Caco-2 (cell line): Measurements from ENCODE around the gene ACR. TPM values are rescaled to one million over a fixed set of nuclear protein-coding genes. Genes with fewer than 3 reads are reported as not detected.
"Not testable (repeated sequence)": the region's sequence is repeated elsewhere in the genome, so short reads cannot be mapped to it uniquely, and the experiment has no call there.

Experiments used
- BruUV-seq: library from RNA; stranded (reverse); fragments of 400-500 nt; replicated peaks from 2 replicates; lab custom pipeline; 2021; lab: Mats Ljungman, UMichigan
- CTCF ChIA-PET: fragments of 300-600 bp; sonication (Branson Sonifier 250); formaldehyde crosslinking; loops from one replicate; lab custom pipeline; 2022; ENCODE audit warnings: antibody characterized with exemption; lab: Charles Lee
- POLR2A ChIA-PET: fragments of 300-600 bp; sonication (Branson Sonifier 250); formaldehyde crosslinking; loops from one replicate; lab custom pipeline; 2022; ENCODE audit warnings: antibody characterized with exemption; lab: Charles Lee
- DNase-seq, 2 experiments: peaks; one replicate each; pipeline versions ENCODE4 v3.0.0 to v3.0.0-alpha.2; 2020 to 2022
- H3K27me3 ChIP-seq: replicated peaks from 2 replicates; pipeline ENCODE4 v1.6.0; 2011; ENCODE audit warnings: low read length; ENCODE audit not compliant: control insufficient read depth, insufficient read depth
- H3K36me3 ChIP-seq: 2 replicates; pipeline ENCODE4 v1.5.1; 2011; ENCODE audit warnings: low read length; ENCODE audit not compliant: control insufficient read depth, insufficient read depth
- H3K4me1 ChIP-seq: fragments of 250-450 bp; sonication (Bioruptor Pico); 2 replicates; pipeline ENCODE4 v1.5.1; 2020; ENCODE audit warnings: mild to moderate bottlenecking
- H3K4me3 ChIP-seq: 2 replicates; pipeline ENCODE4 v1.5.1; 2011; ENCODE audit warnings: low read depth, mild to moderate bottlenecking, control low read depth, low read length
- H3K9me3 ChIP-seq: fragments of 250-450 bp; sonication (Bioruptor Pico); 2 replicates; pipeline ENCODE4 v1.5.1; 2020; ENCODE audit warnings: mild to moderate bottlenecking, moderate library complexity
- H3K27ac Mint-ChIP-seq: one replicate; pipeline ENCODE4 v1.8.0; 2022; ENCODE audit warnings: mixed read lengths; ENCODE audit not compliant: unreplicated experiment
- H3K27me3 Mint-ChIP-seq: one replicate; pipeline ENCODE4 v1.8.0; 2022; ENCODE audit warnings: mixed read lengths; ENCODE audit not compliant: insufficient read depth, unreplicated experiment
- H3K36me3 Mint-ChIP-seq: one replicate; pipeline ENCODE4 v1.8.0; 2022; ENCODE audit warnings: mild to moderate bottlenecking, mixed read lengths; ENCODE audit not compliant: insufficient read depth, unreplicated experiment
- H3K4me1 Mint-ChIP-seq: one replicate; pipeline ENCODE4 v1.8.0; 2022; ENCODE audit warnings: low read depth, mixed read lengths; ENCODE audit not compliant: unreplicated experiment
- H3K4me3 Mint-ChIP-seq: one replicate; pipeline ENCODE4 v1.8.0; 2022; ENCODE audit warnings: mild to moderate bottlenecking, moderate library complexity, mixed read lengths; ENCODE audit not compliant: unreplicated experiment
- H3K9me3 Mint-ChIP-seq: one replicate; pipeline ENCODE4 v1.8.0; 2022; ENCODE audit warnings: mixed read lengths; ENCODE audit not compliant: unreplicated experiment
- intact Hi-C: fragments of 100-400 bp; cut with micrococcal nuclease; formaldehyde crosslinking; loops from one replicate; pipeline ENCODE4 v1.10.0; 2022; ENCODE audit not compliant: unreplicated experiment
- total RNA-seq: library from RNA; stranded (reverse); gene quantifications from 2 replicates; pipeline ENCODE4 v1.2.3, GENCODE V29; 2022
- TF ChIP-seq, protein P1 (sequence below), 2 experiments: fragments of 200-600 bp in 1 of 2; IDR thresholded peaks; 1 replicate in 1 of 2; 2 replicates in 1 of 2; pipeline versions ENCODE4 v1.5.1 to v1.8.0; 2011 to 2022; ENCODE audit warnings: antibody characterized with exemption in 1 of 2, control low read depth in 1 of 2, inconsistent platforms in 1 of 2, low read depth in 1 of 2, low read length in 1 of 2, mild to moderate bottlenecking in 1 of 2, moderate library complexity in 1 of 2; ENCODE audit not compliant: insufficient read depth in 1 of 2, severe bottlenecking in 1 of 2, unreplicated experiment in 1 of 2

Gene ACR
- total RNA-seq, 1 experiment from 2014 or later: not detected

DNA sequence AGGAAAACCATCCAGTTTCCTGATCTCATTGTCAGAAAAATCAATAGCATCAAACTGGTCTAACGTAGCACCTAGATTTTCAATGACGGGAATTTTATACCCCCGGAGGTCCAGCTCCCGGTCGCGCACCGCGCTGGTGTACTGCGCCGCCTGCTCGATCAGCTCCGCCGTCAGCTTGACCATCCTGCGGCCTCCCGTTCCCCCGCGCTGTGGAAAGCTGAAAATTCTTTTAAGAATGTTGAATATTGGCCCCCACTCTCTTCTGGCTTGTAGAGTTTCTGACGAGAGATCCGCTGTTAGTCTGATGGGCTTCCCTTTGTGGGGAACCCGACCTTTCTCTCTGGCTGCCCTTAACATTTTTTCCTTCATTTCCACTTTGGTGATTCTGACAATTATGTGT, 17.2 kb downstream of the ACR start:
- H3K36me3 ChIP-seq, H3K4me3 Mint-ChIP-seq, H3K27ac Mint-ChIP-seq, H3K4me3 ChIP-seq, H3K9me3 Mint-ChIP-seq, H3K27me3 Mint-ChIP-seq, H3K27me3 ChIP-seq, POLR2A ChIA-PET, H3K4me1 ChIP-seq, H3K4me1 Mint-ChIP-seq, intact Hi-C loops, CTCF ChIA-PET, DNase-seq, BruUV-seq, H3K36me3 Mint-ChIP-seq, H3K9me3 ChIP-seq: not testable (repeated sequence)

DNA sequence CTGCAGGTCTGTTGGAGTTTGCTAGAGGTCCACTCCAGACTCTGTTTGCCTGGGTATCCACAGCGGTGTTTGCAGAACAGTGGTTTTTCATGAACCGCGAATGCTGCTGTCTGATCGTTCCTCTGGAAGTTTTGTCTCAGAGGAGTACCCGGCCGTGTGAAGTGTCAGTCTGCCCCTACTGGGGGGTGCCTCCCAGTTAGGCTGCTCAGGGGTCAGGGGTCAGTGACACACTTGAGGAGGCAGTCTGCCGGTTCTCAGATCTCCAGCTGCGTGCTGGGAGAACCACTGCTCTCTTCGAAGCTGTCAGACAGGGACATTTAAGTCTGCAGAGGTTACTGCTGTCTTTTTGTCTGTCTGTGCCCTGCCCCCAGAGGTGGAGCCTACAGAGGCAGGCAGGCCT, 18.4 kb downstream of the ACR start:
- BruUV-seq, intact Hi-C loops, H3K4me1 Mint-ChIP-seq, H3K4me1 ChIP-seq, H3K4me3 ChIP-seq, H3K36me3 Mint-ChIP-seq, H3K27me3 ChIP-seq, POLR2A ChIA-PET, H3K27me3 Mint-ChIP-seq, H3K9me3 Mint-ChIP-seq, H3K36me3 ChIP-seq, H3K9me3 ChIP-seq, DNase-seq: not testable (repeated sequence)
- peak overlapping the region; percentile 90 for H3K4me3 Mint-ChIP-seq
- peak overlapping the region; percentile 33 for H3K27ac Mint-ChIP-seq
- CTCF ChIA-PET: interaction anchor here (1.5 kb wide), 1 partner anchor 24 kb away, joined by 4 read pairs; no protein-coding TSS in a partner anchor

DNA sequence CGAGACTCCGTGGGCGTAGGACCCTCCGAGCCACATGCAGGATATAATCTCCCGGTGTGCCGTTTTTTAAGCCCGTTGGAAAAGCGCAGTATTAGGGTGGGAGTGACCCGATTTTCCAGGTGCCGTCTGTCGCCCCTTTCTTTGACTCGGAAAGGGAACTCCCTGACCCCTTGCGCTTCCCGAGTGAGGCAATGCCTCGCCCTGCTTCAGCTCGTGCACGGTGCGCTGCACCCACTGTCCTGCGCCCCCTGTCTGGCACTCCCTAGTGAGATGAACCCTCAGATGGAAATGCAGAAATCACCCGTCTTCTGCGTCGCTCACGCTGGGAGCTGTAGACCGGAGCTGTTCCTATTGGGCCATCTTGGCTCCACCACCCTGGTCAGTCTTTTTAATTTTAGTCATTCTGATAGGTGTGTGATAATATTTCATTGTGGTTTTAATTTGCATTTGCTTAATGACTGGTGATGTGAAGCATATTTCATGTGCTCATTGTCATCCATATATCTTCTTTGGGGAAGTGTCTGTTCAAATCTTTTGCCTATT, 19.0 kb downstream of the ACR start:
- TF ChIP-seq, protein P1, sequence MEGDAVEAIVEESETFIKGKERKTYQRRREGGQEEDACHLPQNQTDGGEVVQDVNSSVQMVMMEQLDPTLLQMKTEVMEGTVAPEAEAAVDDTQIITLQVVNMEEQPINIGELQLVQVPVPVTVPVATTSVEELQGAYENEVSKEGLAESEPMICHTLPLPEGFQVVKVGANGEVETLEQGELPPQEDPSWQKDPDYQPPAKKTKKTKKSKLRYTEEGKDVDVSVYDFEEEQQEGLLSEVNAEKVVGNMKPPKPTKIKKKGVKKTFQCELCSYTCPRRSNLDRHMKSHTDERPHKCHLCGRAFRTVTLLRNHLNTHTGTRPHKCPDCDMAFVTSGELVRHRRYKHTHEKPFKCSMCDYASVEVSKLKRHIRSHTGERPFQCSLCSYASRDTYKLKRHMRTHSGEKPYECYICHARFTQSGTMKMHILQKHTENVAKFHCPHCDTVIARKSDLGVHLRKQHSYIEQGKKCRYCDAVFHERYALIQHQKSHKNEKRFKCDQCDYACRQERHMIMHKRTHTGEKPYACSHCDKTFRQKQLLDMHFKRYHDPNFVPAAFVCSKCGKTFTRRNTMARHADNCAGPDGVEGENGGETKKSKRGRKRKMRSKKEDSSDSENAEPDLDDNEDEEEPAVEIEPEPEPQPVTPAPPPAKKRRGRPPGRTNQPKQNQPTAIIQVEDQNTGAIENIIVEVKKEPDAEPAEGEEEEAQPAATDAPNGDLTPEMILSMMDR (IDR thresholded peaks at IDR 0.05; ENCODE audit: insufficient read depth in 1 of 2, low read depth in 1 of 2, low read length in 1 of 2, severe bottlenecking in 1 of 2, unreplicated experiment in 1 of 2): peak; percentile 23 to 40
- DNase-seq: peak; percentile 73 to 75
- peak overlapping the region; percentile 90 for H3K4me3 Mint-ChIP-seq
- peak overlapping the region; percentile 33 for H3K27ac Mint-ChIP-seq
- POLR2A ChIA-PET, H3K27me3 Mint-ChIP-seq, BruUV-seq, H3K9me3 ChIP-seq, H3K4me1 Mint-ChIP-seq, H3K36me3 Mint-ChIP-seq, H3K9me3 Mint-ChIP-seq, intact Hi-C loops, H3K36me3 ChIP-seq, H3K4me1 ChIP-seq, H3K27me3 ChIP-seq: not testable (repeated sequence)
- H3K4me3 ChIP-seq: peak overlapping the region; percentile 45
- CTCF ChIA-PET: interaction anchor here (1.5 kb wide), 1 partner anchor 24 kb away, joined by 4 read pairs; no protein-coding TSS in a partner anchor

DNA sequence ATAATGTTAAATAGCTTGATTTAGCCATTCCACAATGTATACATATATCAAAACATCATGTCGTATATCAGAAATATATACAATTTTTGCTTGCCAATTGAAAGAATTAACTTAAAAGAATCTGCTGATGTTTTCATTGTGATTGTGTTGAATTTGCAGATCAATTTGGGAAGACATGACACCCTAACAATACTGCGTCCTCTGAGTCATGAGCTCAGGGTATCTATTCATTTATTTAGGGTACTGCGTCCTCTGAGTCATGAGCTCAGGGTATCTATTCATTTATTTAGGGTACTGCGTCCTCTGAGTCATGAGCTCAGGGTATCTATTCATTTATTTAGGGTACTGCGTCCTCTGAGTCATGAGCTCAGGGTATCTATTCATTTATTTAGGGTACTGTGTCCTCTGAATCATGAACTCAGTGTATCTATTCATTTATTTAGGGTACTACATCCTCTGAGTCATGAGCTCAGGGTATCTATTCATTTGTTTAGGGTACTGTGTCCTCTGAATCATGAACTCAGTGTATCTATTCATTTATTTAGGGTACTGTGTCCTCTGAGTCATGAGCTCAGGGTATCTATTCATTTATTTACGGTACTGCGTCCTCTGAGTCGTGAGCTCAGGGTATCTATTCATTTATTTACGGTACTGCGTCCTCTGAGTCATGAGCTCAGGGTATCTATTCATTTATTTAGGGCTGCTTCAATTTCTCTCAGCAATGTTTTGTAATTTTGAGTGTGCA, 21.8 kb downstream of the ACR start:
- POLR2A ChIA-PET, H3K4me3 Mint-ChIP-seq, intact Hi-C loops: not testable (repeated sequence)

DNA sequence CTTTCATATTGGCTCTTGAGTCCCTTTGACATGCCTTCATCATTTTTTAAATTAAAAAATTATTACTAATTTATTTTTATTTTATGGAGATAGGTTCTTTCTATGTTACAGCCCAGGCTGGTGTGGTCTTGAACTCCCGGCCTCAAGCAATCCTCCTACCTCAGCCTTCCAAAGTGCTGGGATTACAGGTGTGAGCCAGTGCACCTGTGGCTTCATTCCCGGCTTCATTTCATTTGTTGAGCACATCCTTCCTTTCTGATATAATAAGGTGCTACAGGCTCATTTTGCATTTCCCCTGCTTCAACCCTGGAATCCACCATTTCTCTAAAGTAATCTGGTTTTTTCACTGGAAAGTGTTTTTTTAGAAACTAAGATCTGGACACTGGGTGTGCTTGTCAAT, 23.8 kb downstream of the ACR start:
- POLR2A ChIA-PET, H3K4me3 Mint-ChIP-seq, intact Hi-C loops, H3K9me3 Mint-ChIP-seq, H3K27ac Mint-ChIP-seq, BruUV-seq, H3K27me3 Mint-ChIP-seq, H3K36me3 ChIP-seq, H3K9me3 ChIP-seq, H3K4me3 ChIP-seq, H3K27me3 ChIP-seq, H3K36me3 Mint-ChIP-seq, DNase-seq, H3K4me1 Mint-ChIP-seq, CTCF ChIA-PET, H3K4me1 ChIP-seq: not testable (repeated sequence)

More for the DNA sequence above, 21.8 kb downstream of the ACR start:
- H3K27me3 Mint-ChIP-seq, H3K27me3 ChIP-seq, H3K4me3 ChIP-seq, H3K36me3 Mint-ChIP-seq, H3K9me3 Mint-ChIP-seq, H3K4me1 ChIP-seq, DNase-seq, BruUV-seq, H3K4me1 Mint-ChIP-seq, H3K36me3 ChIP-seq, H3K27ac Mint-ChIP-seq, H3K9me3 ChIP-seq: not testable (repeated sequence)
- CTCF ChIA-PET: interaction anchor here (0.7 to 1.1 kb wide), 2 partner anchors 15 to 160 kb away, joined by 4 to 5 read pairs; no protein-coding TSS in a partner anchor

DNA sequence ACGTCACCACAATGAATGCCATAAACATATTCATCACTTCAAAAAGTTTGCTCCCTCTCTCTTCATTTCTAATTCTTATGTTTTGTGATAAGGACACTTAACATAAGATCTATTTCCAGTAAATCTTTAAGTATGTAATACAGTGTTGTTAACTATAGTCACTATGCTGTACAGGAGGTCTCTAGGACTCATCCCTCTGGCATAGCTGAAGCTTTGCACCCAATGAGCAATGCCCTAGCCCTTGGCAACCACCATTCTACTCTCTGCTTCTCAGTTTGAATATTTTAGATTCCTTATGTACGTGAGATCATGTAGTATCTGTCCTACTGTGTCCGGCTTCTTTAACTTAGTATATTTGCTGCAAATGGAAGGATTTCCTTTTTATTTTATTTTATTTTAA, 26.3 kb downstream of the ACR start:
- H3K27ac Mint-ChIP-seq, BruUV-seq, H3K9me3 Mint-ChIP-seq, DNase-seq, H3K9me3 ChIP-seq, H3K36me3 Mint-ChIP-seq, intact Hi-C loops, CTCF ChIA-PET, POLR2A ChIA-PET, H3K4me3 ChIP-seq, H3K4me1 ChIP-seq, H3K27me3 ChIP-seq, H3K27me3 Mint-ChIP-seq, H3K4me3 Mint-ChIP-seq, H3K36me3 ChIP-seq, H3K4me1 Mint-ChIP-seq: not testable (repeated sequence)
